Adrenal gland (tissue), 19 donors: ENCODE results near the gene GOLPH3. TPM values are rescaled to one million over a fixed set of nuclear protein-coding genes. Genes with fewer than 3 reads are reported as not detected.
"Not testable (repeated sequence)": the region's sequence is repeated elsewhere in the genome, so short reads cannot be mapped to it uniquely, and the experiment has no call there.

ENCODE experiments used
- DNase-seq, 7 donors: peaks; one replicate each; pipeline ENCODE4 v3.0.0-alpha.2; 2019 to 2020
- H3K27ac ChIP-seq, 5 donors: fragments of 200-600 bp; sonication (generic) in 4 of 5; 1 replicate in 3 of 5; 2 replicates in 2 of 5; pipeline versions ENCODE4 v1.5.1 to v1.8.0; 2016 to 2020; ENCODE audit warnings: mild to moderate bottlenecking in 1 of 5
- H3K27me3 ChIP-seq: fragments of 200-600 bp; 2 replicates; pipeline ENCODE4 v1.8.0; 2021
- H3K36me3 ChIP-seq, 2 donors: fragments of 200-600 bp; replicated peaks in 1 of 2; 1 replicate in 1 of 2; 2 replicates in 1 of 2; pipeline versions ENCODE4 v1.5.1 to v1.8.0; 2018 to 2022
- H3K4me1 ChIP-seq, 2 donors: fragments of 200-600 bp; replicated peaks in 1 of 2; 1 replicate in 1 of 2; 2 replicates in 1 of 2; pipeline versions ENCODE4 v1.5.1 to v1.8.0; 2018 to 2021
- H3K4me3 ChIP-seq, 4 donors: fragments of 200-600 bp; sonication (generic) in 3 of 4; one replicate each; pipeline ENCODE4 v1.5.1; 2016 to 2018
- H3K9me3 ChIP-seq, 3 donors: fragments of 200-600 bp; sonication (generic) in 1 of 3; replicated peaks in 1 of 3; 1 replicate in 2 of 3; 2 replicates in 1 of 3; pipeline versions ENCODE4 v1.5.1 to v1.8.0; 2016 to 2021
- CTCF ChIP-seq, 6 experiments: fragments of 450-650 bp in 4 of 6; fragments of 200-600 bp in 2 of 6; sonication (generic) in 1 of 6; IDR thresholded peaks; 1 replicate in 5 of 6; 2 replicates in 1 of 6; pipeline versions ENCODE4 v1.5.1 to v1.8.0; 2016 to 2021; ENCODE audit warnings: antibody characterized with exemption in 6 of 6, mild to moderate bottlenecking in 2 of 6, moderate library complexity in 1 of 6
- POLR2A ChIP-seq, 2 donors: fragments of 450-650 bp; IDR thresholded peaks; one replicate each; pipeline ENCODE4 v1.6.1; 2017; ENCODE audit warnings: antibody characterized with exemption in 2 of 2, mild to moderate bottlenecking in 2 of 2, moderate library complexity in 1 of 2
- WGBS, 4 donors: extraction: QIAGEN DNeasy Blood & Tissue Kit in 2 of 4; methylation state at CpG; one replicate each; pipeline versions ENCODE4 v1.1.5 to v1.1.7; 2013 to 2017; 5-methylcytosine and 5-hydroxymethylcytosine counted together
- intact Hi-C, 2 donors: fragments of 100-400 bp; cut with DNase I; formaldehyde crosslinking; loops; one replicate each; pipeline versions ENCODE4 v1.14.1 to v1.15.0; 2022 to 2023
- long read RNA-seq, 10 donors: library from polyadenylated mRNA in 3 of 10; unstranded in 2 of 10; stranded (forward) in 1 of 10; transcript quantifications; one replicate each; pipeline ENCODE4 v2.0.0 and lab custom pipeline, GENCODE V29; 2021 to 2026
- polyA plus RNA-seq, 3 donors: library from polyadenylated mRNA; stranded (reverse); fragments of 200-250 nt in 2 of 3; fragments of 350-450 nt in 1 of 3; fragmentation: Illumina TruSeq in 1 of 3; extraction: RNeasy Lipid Tissue Mini Kit (QIAGEN cat#74804) in 1 of 3; gene quantifications; one replicate each; pipeline ENCODE4 v1.2.3, GENCODE V29; 2013 to 2014
- total RNA-seq, 9 donors: library from RNA; depleted of rRNA in 4 of 9; stranded (reverse); fragments of >200 nt in 4 of 9; fragments of 120-200 nt in 1 of 9; fragmentation: NEBNext Ultra II Directional in 1 of 9; extraction: Animal tissue kit (Norgen Biotek cat#: 25700) in 1 of 9; gene quantifications; one replicate each; pipeline versions ENCODE4 v1.1.0 to v1.2.4, GENCODE V29; 2013 to 2023
- donor health status: healthy with polysubstance abuse.
- donor health status: Bipolar disorder and iron deficiency.
- donor health status: DM: yes; HTN: yes; CAD: no.
- donor health status: DM: no; HTN: no; CAD: no.
- donor health status: DM: no; HTN: no; CAD: no.
- donor health status: DM: yes; HTN: yes; CAD: no.

GOLPH3 gene
- total RNA-seq (100 to 1,000 TPM in 2 of 9 donors, 10 to 100 TPM in 7; 46.0 to 206 (median 87.1) TPM), polyA plus RNA-seq (10 to 100 TPM; 27.8 to 61.6 (median 30.4) TPM)
- long read RNA-seq, donor 1, transcript GOLPH3-201 (4 exons, 2,721 nt) = major isoform, 22 of 23 reads
- long read RNA-seq, donor 1, partial matches to known transcripts = 0 of 23 reads
- long read RNA-seq, donor 1, other reads (novel, unspliced or antisense) = 0 of 23 reads
- long read RNA-seq, donor 2, transcript GOLPH3-201 (4 exons, 2,721 nt) = major isoform, 11 of 11 reads
- long read RNA-seq, donor 2, partial matches to known transcripts = 0 of 11 reads
- long read RNA-seq, donor 2, other reads (novel, unspliced or antisense) = 0 of 11 reads
- long read RNA-seq, donor 3, transcript GOLPH3-201 (4 exons, 2,721 nt) = major isoform, 17 of 18 reads
- long read RNA-seq, donor 3, partial matches to known transcripts = 0 of 18 reads
- long read RNA-seq, donor 3, other reads (novel, unspliced or antisense) = 0 of 18 reads
- long read RNA-seq, donor 4, transcript GOLPH3-201 (4 exons, 2,721 nt) = major isoform, 18 of 26 reads
- long read RNA-seq, donor 4, partial matches to known transcripts = 0 of 26 reads
- long read RNA-seq, donor 4, other reads (novel, unspliced or antisense) = 8 of 26 reads
- long read RNA-seq, donor 5, transcript GOLPH3-203 (3 exons, 665 nt) = minor isoform, 5 of 160 reads
- long read RNA-seq, donor 5, transcript GOLPH3-201 (4 exons, 2,721 nt) = major isoform, 149 of 160 reads
- long read RNA-seq, donor 5, partial matches to known transcripts = 0 of 160 reads
- long read RNA-seq, donor 5, other reads (novel, unspliced or antisense) = 6 of 160 reads
- long read RNA-seq, donor 6, partial matches to known transcripts = 0 of 6 reads
- long read RNA-seq, donor 6, other reads (novel, unspliced or antisense) = 6 of 6 reads
- long read RNA-seq, donor 7, transcript GOLPH3-201 (4 exons, 2,721 nt) = major isoform, 8 of 8 reads
- long read RNA-seq, donor 7, partial matches to known transcripts = 0 of 8 reads
- long read RNA-seq, donor 7, other reads (novel, unspliced or antisense) = 0 of 8 reads
- long read RNA-seq, donor 8, transcript GOLPH3-201 (4 exons, 2,721 nt) = major isoform, 25 of 26 reads
- long read RNA-seq, donor 8, partial matches to known transcripts = 0 of 26 reads
- long read RNA-seq, donor 8, other reads (novel, unspliced or antisense) = 0 of 26 reads
- long read RNA-seq, donor 9, transcript GOLPH3-201 (4 exons, 2,721 nt) = major isoform, 21 of 21 reads
- long read RNA-seq, donor 9, partial matches to known transcripts = 0 of 21 reads
- long read RNA-seq, donor 9, other reads (novel, unspliced or antisense) = 0 of 21 reads
- long read RNA-seq, donor 10, transcript GOLPH3-201 (4 exons, 2,721 nt) = major isoform, 17 of 17 reads
- long read RNA-seq, donor 10, partial matches to known transcripts = 0 of 17 reads
- long read RNA-seq, donor 10, other reads (novel, unspliced or antisense) = 0 of 17 reads

GRCh38 chr5:32174011-32174870, at the start of gene GOLPH3:
GOLPH3 (minus strand) TSS chr5:32174319; CDS start chr5:32174034, 285 bp downstream.
- peak; percentile 92 to 97 (median 95) for DNase-seq
- 0 to 1% (median 0%) methylated on average over 18 to 85 of the region's 85 CpGs for WGBS, 4 donors
- Histone ChIP-seq H3K36me3 (peaks cover 0 to 2% of the 10 kb centered on the region in 2 donors), H3K9me3 (no peaks in the 10 kb centered on the region), H3K4me1 (peaks cover 5 to 28% of the 10 kb centered on the region in 2 donors), H3K27ac (peak within 1 kb of the TSS; percentile 98 to 100 (median 100)), H3K4me3 (peak within 1 kb of the TSS; percentile 52 to 95 (median 90)), H3K27me3 (no peaks in the 10 kb centered on the region)
- TF ChIP-seq CTCF (IDR thresholded peaks at IDR 0.05) (peak in 4 of 6 experiments; percentile 10 to 44 (median 30)), POLR2A (IDR thresholded peaks at IDR 0.05) (peak; percentile 81 to 91)
- intact Hi-C loops = no loop called here

- Histone ChIP-seq H3K4me3 (no peak overlapping the region), H3K27me3 (no peaks in the 10 kb centered on the region), H3K4me1 (peaks cover 0 to 6% of the 10 kb centered on the region in 2 donors), H3K9me3 (no peaks in the 10 kb centered on the region), H3K36me3 (no peaks in the 10 kb centered on the region), H3K27ac (no peak overlapping the region)
- 85 to 98% (median 91%) methylated on average over 5 of the region's 5 CpGs for WGBS, 4 donors
- intact Hi-C loops = no loop called here
- no peak for TF ChIP-seq CTCF (IDR thresholded peaks at IDR 0.05)
- TF ChIP-seq POLR2A (IDR thresholded peaks at IDR 0.05) = no peak
- DNase-seq = no peak
Observed at GRCh38 chr5:32222723-32223470, 48.8 kb upstream of the GOLPH3 start.

- intact Hi-C loops = no loop called here
- no peak overlapping the region for H3K27ac ChIP-seq
- no peaks in the 10 kb centered on the region for H3K27me3 ChIP-seq
- no peaks in the 10 kb centered on the region for H3K4me1 ChIP-seq
- H3K4me3 ChIP-seq = no peak overlapping the region
- H3K9me3 ChIP-seq = no peaks in the 10 kb centered on the region
- DNase-seq = peak in 1 of 7 donors; percentile 25
- 61 to 72% (median 70%) methylated on average over 12 of the region's 12 CpGs for WGBS, 4 donors
- TF ChIP-seq CTCF (IDR thresholded peaks at IDR 0.05) (no peak), POLR2A (IDR thresholded peaks at IDR 0.05) (no peak)
- no peaks in the 10 kb centered on the region for H3K36me3 ChIP-seq
Observed at GRCh38 chr5:32217886-32218396, 43.8 kb upstream of the GOLPH3 start.

- WGBS, 4 donors = 76 to 92% (median 84%) methylated on average over 1 of the region's 1 CpG
- DNase-seq, H3K9me3 ChIP-seq, H3K36me3 ChIP-seq, H3K4me3 ChIP-seq, H3K27me3 ChIP-seq, H3K27ac ChIP-seq, intact Hi-C loops, H3K4me1 ChIP-seq: not testable (repeated sequence)
Observed at GRCh38 chr5:32214344-32214743, 40.2 kb upstream of the GOLPH3 start.
